K562 (cell line): Measurements from ENCODE around the gene NAT9. TPM values are rescaled to one million over a fixed set of nuclear protein-coding genes. Genes with fewer than 3 reads are reported as not detected.

Experiments used
- ATF7 ChIP-seq: fragments of 450-650 bp; IDR thresholded peaks from 2 replicates; pipeline ENCODE4 v1.7.1; 2014; ENCODE audit warnings: mild to moderate bottlenecking, moderate library complexity
- CEBPB ChIP-seq: fragments of 450-650 bp; IDR thresholded peaks from 2 replicates; pipeline ENCODE4 v1.6.1; 2016; ENCODE audit warnings: missing genetic modification characterization, missing compliant biosample characterization
- ELF4 ChIP-seq: fragments of 450-650 bp; formaldehyde crosslinking; IDR thresholded peaks from 2 replicates; pipeline ENCODE4 v1.4.0; 2022; ENCODE audit warnings: missing genetic modification characterization
- EP300 ChIP-seq: IDR thresholded peaks from 2 replicates; pipeline ENCODE4 v1.6.1; 2012; ENCODE audit warnings: low read length, improper control_type of control experiment
- FOXP1 ChIP-seq: sonication (generic); formaldehyde crosslinking; IDR thresholded peaks from 2 replicates; pipeline ENCODE4 v1.8.0; 2022; ENCODE audit warnings: mild to moderate bottlenecking, missing genetic modification reagents
- MAFG ChIP-seq: fragments of 450-650 bp; conservative IDR thresholded peaks from 2 replicates; pipeline ENCODE4 v1.6.1; 2016; ENCODE audit warnings: missing genetic modification characterization, missing compliant biosample characterization
- MED1 ChIP-seq: sonication (generic); formaldehyde crosslinking; IDR thresholded peaks from 2 replicates; pipeline ENCODE4 v1.8.1; 2023; ENCODE audit warnings: missing genetic modification reagents, borderline replicate concordance
- MEIS2 ChIP-seq: fragments of 450-650 bp; IDR thresholded peaks from 2 replicates; pipeline ENCODE4 v1.6.1; 2014; ENCODE audit warnings: mild to moderate bottlenecking; ENCODE audit not compliant: partially characterized antibody
- MYC ChIP-seq, 2 experiments: fragments of 250-450 bp in 1 of 2; sonication (Bioruptor Pico) in 1 of 2; IDR thresholded peaks; 2 replicates each; pipeline versions ENCODE4 v1.5.1 to v1.6.1; 2012 to 2021; ENCODE audit warnings: low read depth in 2 of 2, borderline replicate concordance in 1 of 2, improper control_type of control experiment in 1 of 2, low read length in 1 of 2, mild to moderate bottlenecking in 1 of 2, moderate library complexity in 1 of 2
- PHF21A ChIP-seq: fragments of 450-650 bp; IDR thresholded peaks from 2 replicates; pipeline ENCODE4 v1.6.1; 2017; ENCODE audit warnings: low read depth, borderline replicate concordance
- RBM22 ChIP-seq: fragments of 200-400 bp; formaldehyde crosslinking; IDR thresholded peaks from 2 replicates; pipeline ENCODE4 v1.6.1; 2018; ENCODE audit warnings: low read length, low read depth; ENCODE audit not compliant: poor library complexity, severe bottlenecking
- SMAD1 ChIP-seq: fragments of 150-350 bp; IDR thresholded peaks from 2 replicates; pipeline ENCODE4 v1.6.1; 2014; ENCODE audit warnings: low read length, low read depth; ENCODE audit not compliant: partially characterized antibody
- TAF9B ChIP-seq: fragments of 450-650 bp; IDR thresholded peaks from 2 replicates; pipeline ENCODE4 v1.6.1; 2018; ENCODE audit warnings: mild to moderate bottlenecking; ENCODE audit not compliant: partially characterized antibody
- ZFPM2 ChIP-seq: fragments of 250-450 bp; sonication (Bioruptor Pico); IDR thresholded peaks from 2 replicates; pipeline ENCODE4 v1.5.1; 2022; ENCODE audit warnings: mild to moderate bottlenecking
- ZNF311 ChIP-seq: fragments of 250-450 bp; sonication (Bioruptor Pico); IDR thresholded peaks from 2 replicates; pipeline ENCODE4 v1.4.0; 2020; ENCODE audit warnings: mild to moderate bottlenecking, moderate library complexity
- ZNF589 ChIP-seq: fragments of 200-800 bp; sonication (Bioruptor generic); IDR thresholded peaks from 2 replicates; pipeline ENCODE4 v1.6.1; 2016; ENCODE audit warnings: low read depth, missing genetic modification characterization, missing compliant biosample characterization
- polyA plus RNA-seq, 8 experiments: library from polyadenylated mRNA; depleted of rRNA in 4 of 8; stranded (reverse) in 5 of 8; unstranded in 3 of 8; fragments of >200 nt; fragmentation: Nextera tagmentation in 2 of 8; fragmentation: Illumina TruSeq in 1 of 8; extraction: Ambion mirVana in 2 of 8; extraction: Trizol in 1 of 8; gene quantifications; 2 replicates each; pipeline versions ENCODE4 v1.2.1 to v1.2.3, GENCODE V29; 2011 to 2014; ENCODE audit warnings: inconsistent platforms in 1 of 8, missing spikeins in 1 of 8
- total RNA-seq, 7 experiments: library from RNA; depleted of rRNA in 6 of 7; stranded (reverse); fragments of >200 nt in 6 of 7; fragmentation: Illumina TruSeq in 2 of 7; extraction: Trizol in 2 of 7; gene quantifications; 2 replicates each; pipeline versions ENCODE4 v1.2.1 to v1.2.3, GENCODE V29; 2011 to 2021; ENCODE audit warnings: low replicate concordance in 1 of 7
- TF ChIP-seq, protein P1 (sequence below), 2 experiments: fragments of 450-650 bp; IDR thresholded peaks; 2 replicates each; pipeline ENCODE4 v1.6.1; 2016; ENCODE audit warnings: mild to moderate bottlenecking in 2 of 2, borderline replicate concordance in 1 of 2, low read depth in 1 of 2, moderate library complexity in 1 of 2
- TF ChIP-seq, protein P2 (sequence below), 2 experiments: fragments of 250-450 bp in 1 of 2; fragments of 450-650 bp in 1 of 2; sonication (Bioruptor Pico) in 1 of 2; IDR thresholded peaks; 2 replicates each; pipeline versions ENCODE4 v1.6.1 to v1.8.0; 2016 to 2021; ENCODE audit warnings: mild to moderate bottlenecking in 2 of 2, moderate library complexity in 2 of 2, missing compliant biosample characterization in 1 of 2, missing genetic modification characterization in 1 of 2

Gene NAT9
- total and polyA plus RNA-seq, 9 of the 15 experiments (the other 6 are each of a cell fraction or from before 2014, with no cell fraction given), result 4.2 to 63.6 (median 40.8) TPM

- TF ChIP-seq, protein P1, sequence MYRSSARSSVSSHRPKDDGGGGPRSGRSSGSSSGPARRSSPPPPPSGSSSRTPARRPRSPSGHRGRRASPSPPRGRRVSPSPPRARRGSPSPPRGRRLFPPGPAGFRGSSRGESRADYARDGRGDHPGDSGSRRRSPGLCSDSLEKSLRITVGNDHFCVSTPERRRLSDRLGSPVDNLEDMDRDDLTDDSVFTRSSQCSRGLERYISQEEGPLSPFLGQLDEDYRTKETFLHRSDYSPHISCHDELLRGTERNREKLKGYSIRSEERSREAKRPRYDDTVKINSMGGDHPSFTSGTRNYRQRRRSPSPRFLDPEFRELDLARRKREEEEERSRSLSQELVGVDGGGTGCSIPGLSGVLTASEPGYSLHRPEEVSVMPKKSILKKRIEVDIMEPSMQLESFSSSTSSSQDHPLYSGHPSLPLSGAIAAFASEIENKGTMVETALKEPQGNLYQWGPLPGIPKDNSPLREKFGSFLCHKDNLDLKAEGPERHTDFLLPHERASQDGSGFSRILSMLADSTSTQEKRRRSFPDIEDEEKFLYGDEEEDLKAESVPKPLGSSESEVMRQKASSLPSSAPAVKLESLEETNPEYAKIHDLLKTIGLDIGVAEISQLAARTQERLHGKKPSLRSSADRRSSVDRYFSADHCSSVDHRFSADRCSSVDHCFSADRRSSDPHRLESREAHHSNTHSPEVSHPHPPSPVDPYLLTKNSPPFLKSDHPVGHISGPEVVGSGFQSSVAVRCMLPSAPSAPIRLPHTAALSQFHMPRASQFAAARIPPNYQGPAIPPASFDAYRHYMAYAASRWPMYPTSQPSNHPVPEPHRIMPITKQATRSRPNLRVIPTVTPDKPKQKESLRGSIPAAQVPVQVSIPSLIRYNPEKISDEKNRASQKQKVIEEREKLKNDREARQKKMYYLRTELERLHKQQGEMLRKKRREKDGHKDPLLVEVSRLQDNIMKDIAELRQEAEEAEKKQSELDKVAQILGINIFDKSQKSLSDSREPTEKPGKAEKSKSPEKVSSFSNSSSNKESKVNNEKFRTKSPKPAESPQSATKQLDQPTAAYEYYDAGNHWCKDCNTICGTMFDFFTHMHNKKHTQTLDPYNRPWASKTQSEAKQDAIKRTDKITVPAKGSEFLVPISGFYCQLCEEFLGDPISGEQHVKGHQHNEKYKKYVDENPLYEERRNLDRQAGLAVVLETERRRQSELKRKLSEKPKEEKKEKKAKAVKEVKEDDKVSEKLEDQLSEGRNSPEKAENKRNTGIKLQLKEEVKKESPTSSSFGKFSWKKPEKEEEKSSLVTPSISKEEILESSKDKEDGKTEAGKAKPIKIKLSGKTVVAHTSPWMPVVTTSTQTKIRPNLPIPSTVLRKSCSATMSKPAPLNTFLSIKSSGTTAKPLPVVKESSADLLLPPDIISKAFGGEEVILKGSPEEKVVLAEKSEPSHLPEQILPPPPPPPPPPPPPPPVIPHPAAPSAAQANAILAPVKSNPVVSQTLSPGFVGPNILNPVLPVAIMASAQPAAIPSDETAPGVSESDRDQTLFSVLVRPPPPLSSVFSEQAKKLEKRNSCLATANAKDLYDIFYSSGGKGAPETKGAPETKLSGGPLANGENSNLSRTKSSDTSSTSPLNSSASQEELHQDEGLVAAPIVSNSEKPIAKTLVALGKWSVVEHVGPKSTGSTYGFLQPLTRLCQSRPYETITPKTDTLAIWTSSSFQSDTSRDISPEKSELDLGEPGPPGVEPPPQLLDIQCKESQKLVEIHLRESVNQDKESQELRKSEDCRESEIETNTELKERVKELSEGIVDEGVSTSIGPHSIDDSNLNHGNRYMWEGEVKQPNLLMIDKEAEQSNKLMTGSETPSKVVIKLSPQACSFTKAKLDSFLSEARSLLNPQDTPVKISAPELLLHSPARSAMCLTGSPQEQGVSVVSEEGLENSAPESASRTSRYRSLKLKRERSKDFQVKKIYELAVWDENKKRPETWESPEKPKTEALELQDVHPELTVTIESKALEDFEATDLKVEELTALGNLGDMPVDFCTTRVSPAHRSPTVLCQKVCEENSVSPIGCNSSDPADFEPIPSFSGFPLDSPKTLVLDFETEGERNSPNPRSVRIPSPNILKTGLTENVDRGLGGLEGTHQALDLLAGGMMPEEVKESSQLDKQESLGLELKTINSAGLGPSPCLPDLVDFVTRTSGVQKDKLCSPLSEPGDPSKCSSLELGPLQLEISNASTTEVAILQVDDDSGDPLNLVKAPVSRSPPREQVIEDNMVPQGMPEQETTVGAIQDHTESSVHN (IDR thresholded peaks at IDR 0.05; ENCODE audit: borderline replicate concordance in 1 of 2, low read depth in 1 of 2), result peak in 1 of 2 experiments; percentile 84; a peak in 2 of 4 replicates
- no peak for TF ChIP-seq PHF21A
- TF ChIP-seq EP300, result peak; percentile 24; the same call in 1 of the 2 replicates
- peak; percentile 20; the same call in 1 of the 2 replicates for TF ChIP-seq MAFG
- TF ChIP-seq SMAD1, result peak; percentile 29
- TF ChIP-seq ZNF311 (CRISPR knock-in tag), result no peak
- no peak for TF ChIP-seq RBM22
- peak; percentile 48 for TF ChIP-seq ATF7
- no peak for TF ChIP-seq MED1 (CRISPR knock-in tag)
- no peak for TF ChIP-seq FOXP1 (CRISPR knock-in tag)
- TF ChIP-seq CEBPB, result peak; percentile 92
- no peak for TF ChIP-seq ZFPM2 (CRISPR knock-in tag)
- no peak for TF ChIP-seq ZNF589
- peak; percentile 34 for TF ChIP-seq MEIS2
- TF ChIP-seq, protein P2, sequence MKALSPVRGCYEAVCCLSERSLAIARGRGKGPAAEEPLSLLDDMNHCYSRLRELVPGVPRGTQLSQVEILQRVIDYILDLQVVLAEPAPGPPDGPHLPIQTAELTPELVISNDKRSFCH (CRISPR knock-in tag; IDR thresholded peaks at IDR 0.05), result no peak
- TF ChIP-seq, protein P2 (tag; IDR thresholded peaks at IDR 0.05), result no peak
- TF ChIP-seq TAF9B, result no peak
- no peak for TF ChIP-seq MYC (IDR thresholded peaks at IDR 0.05; ENCODE audit: low read depth, low read length)
- TF ChIP-seq MYC (CRISPR knock-in tag; IDR thresholded peaks at IDR 0.05; ENCODE audit: borderline replicate concordance, low read depth), result no peak
- TF ChIP-seq ELF4 (CRISPR knock-in tag), result no peak
Measured at GRCh38 chr17:74778960-74779359, 2.8 kb upstream of the NAT9 start (continued).
